NCI-H446 (cell line): ENCODE data around the gene KCNIP4.

Experiments used
- DNase-seq, 2 experiments: peaks; one replicate each; lab custom pipeline; 2025; lab: John Stamatoyannopoulos, UW

Gene KCNIP4

GRCh38 chr4:21061902-21062301 lies 886.7 kb downstream of the KCNIP4 start:
- DNase-seq = no peak

- DNase-seq = no peak
These were observed 902.4 kb downstream of the KCNIP4 start for GRCh38 chr4:21046141-21046540.

- DNase-seq = no peak
These were observed 903.5 kb downstream of the KCNIP4 start for GRCh38 chr4:21045119-21045518.

- no peak for DNase-seq
These were observed 906.9 kb downstream of the KCNIP4 start for GRCh38 chr4:21041708-21042107.

GRCh38 chr4:21034728-21035127 lies 913.8 kb downstream of the KCNIP4 start:
- DNase-seq = no peak

GRCh38 chr4:21032089-21032645 lies 916.4 kb downstream of the KCNIP4 start:
- no peak for DNase-seq

GRCh38 chr4:21018817-21019216 lies 929.8 kb downstream of the KCNIP4 start:
- DNase-seq = no peak

GRCh38 chr4:21013501-21013900 lies 935.1 kb downstream of the KCNIP4 start:
- no peak for DNase-seq

- no peak for DNase-seq
These were observed 935.7 kb downstream of the KCNIP4 start for GRCh38 chr4:21012851-21013331.

- DNase-seq = no peak
These were observed 937.5 kb downstream of the KCNIP4 start for GRCh38 chr4:21011106-21011505.

GRCh38 chr4:21009956-21010355 lies 938.6 kb downstream of the KCNIP4 start:
- no peak for DNase-seq

GRCh38 chr4:21005647-21006046 lies 942.9 kb downstream of the KCNIP4 start:
- no peak for DNase-seq

- DNase-seq = no peak
These were observed 945.6 kb downstream of the KCNIP4 start for GRCh38 chr4:21002976-21003375.

- no peak for DNase-seq
These were observed 946.3 kb downstream of the KCNIP4 start for GRCh38 chr4:21002286-21002685.

- no peak for DNase-seq
These were observed 947.1 kb downstream of the KCNIP4 start for GRCh38 chr4:21001490-21001889.

- DNase-seq = no peak
These were observed 950.7 kb downstream of the KCNIP4 start for GRCh38 chr4:20997886-20998285.

- DNase-seq = no peak
These were observed 953.0 kb downstream of the KCNIP4 start for GRCh38 chr4:20995610-20996009.

- DNase-seq = no peak
These were observed 953.6 kb downstream of the KCNIP4 start for GRCh38 chr4:20995015-20995414.

GRCh38 chr4:20992002-20992401 lies 956.6 kb downstream of the KCNIP4 start:
- no peak for DNase-seq

- no peak for DNase-seq
These were observed 961.4 kb downstream of the KCNIP4 start for GRCh38 chr4:20987191-20987590.

GRCh38 chr4:20984576-20984836 lies 964.1 kb downstream of the KCNIP4 start:
- DNase-seq = no peak

- no peak for DNase-seq
These were observed 964.6 kb downstream of the KCNIP4 start for GRCh38 chr4:20983763-20984575.

- no peak for DNase-seq
These were observed 966.0 kb downstream of the KCNIP4 start for GRCh38 chr4:20982544-20982943.

- no peak for DNase-seq
These were observed 988.3 kb downstream of the KCNIP4 start for GRCh38 chr4:20960291-20960690.
